Skeletal muscle satellite cell (primary cell): ENCODE data around the gene NCAPD3.

Experiments
- H3K27me3 ChIP-seq: 2 replicates; pipeline ENCODE4 v1.7.0; 2013; ENCODE audit warnings: low read length; ENCODE audit not compliant: control insufficient read depth, insufficient read depth
- H3K36me3 ChIP-seq: 2 replicates; pipeline ENCODE4 v1.7.0; 2013; ENCODE audit warnings: mild to moderate bottlenecking, control low read depth, low read length; ENCODE audit not compliant: insufficient read depth
- H3K4me1 ChIP-seq: 2 replicates; pipeline ENCODE4 v1.7.0; 2013; ENCODE audit warnings: low read length; ENCODE audit not compliant: control insufficient read depth, insufficient read depth
- H3K4me2 ChIP-seq: 2 replicates; pipeline ENCODE4 v1.7.0; 2013; ENCODE audit warnings: mild to moderate bottlenecking, low read length
- H3K4me3 ChIP-seq: 2 replicates; pipeline ENCODE4 v1.7.0; 2013; ENCODE audit warnings: low read length
- H3K9ac ChIP-seq: 2 replicates; pipeline ENCODE4 v1.7.0; 2013; ENCODE audit warnings: mild to moderate bottlenecking, low read depth, low read length, moderate library complexity
- H3K9me3 ChIP-seq: replicated peaks from 2 replicates; pipeline ENCODE4 v1.7.0; 2013; ENCODE audit warnings: mild to moderate bottlenecking, control low read depth, low read length

The NCAPD3 gene

GRCh38 chr11:134153147-134153905 lies 70.4 kb downstream of the NCAPD3 start:
- Histone ChIP-seq H3K27me3 (no peaks in the 10 kb centered on the region), H3K9me3 (no peaks in the 10 kb centered on the region), H3K4me2 (no peak overlapping the region), H3K9ac (no peak overlapping the region), H3K4me3 (no peak overlapping the region), H3K4me1 (no peaks in the 10 kb centered on the region), H3K36me3 (peaks cover 65% of the 10 kb centered on the region)

DNA sequence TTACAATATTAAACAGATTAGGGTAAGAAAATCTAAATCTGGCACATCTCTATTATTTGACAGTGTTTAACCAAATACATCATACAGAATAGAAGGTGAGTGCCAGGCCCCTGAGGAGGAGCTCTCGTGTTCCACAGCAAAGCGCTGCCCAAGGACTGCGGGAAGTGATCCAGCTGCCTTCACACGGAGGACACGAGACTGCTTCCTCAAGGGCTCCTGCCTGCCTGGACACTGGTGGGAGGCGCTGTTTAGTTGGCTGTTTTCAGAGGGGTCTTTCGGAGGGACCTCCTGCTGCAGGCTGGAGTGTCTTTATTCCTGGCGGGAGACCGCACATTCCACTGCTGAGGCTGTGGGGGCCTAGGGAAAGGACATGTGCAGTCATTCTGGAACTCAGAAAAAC lies 71.1 kb downstream of the NCAPD3 start:
- no peaks in the 10 kb centered on the region for H3K4me1 ChIP-seq
- peaks cover 64% of the 10 kb centered on the region for H3K36me3 ChIP-seq
- H3K27me3 ChIP-seq = no peaks in the 10 kb centered on the region
- no peak overlapping the region for H3K4me2 ChIP-seq
- H3K9me3 ChIP-seq = no peaks in the 10 kb centered on the region
- no peak overlapping the region for H3K9ac ChIP-seq
- no peak overlapping the region for H3K4me3 ChIP-seq

GRCh38 chr11:134151083-134151747 lies 72.6 kb downstream of the NCAPD3 start:
- no peak overlapping the region for H3K4me2 ChIP-seq
- no peaks in the 10 kb centered on the region for H3K27me3 ChIP-seq
- H3K9ac ChIP-seq = no peak overlapping the region
- no peaks in the 10 kb centered on the region for H3K9me3 ChIP-seq
- no peak overlapping the region for H3K4me3 ChIP-seq
- no peaks in the 10 kb centered on the region for H3K4me1 ChIP-seq
- H3K36me3 ChIP-seq = peaks cover 53% of the 10 kb centered on the region

GRCh38 chr11:134150195-134150903 lies 73.4 kb downstream of the NCAPD3 start:
- Histone ChIP-seq H3K27me3 (no peaks in the 10 kb centered on the region), H3K36me3 (peaks cover 46% of the 10 kb centered on the region), H3K4me3 (no peak overlapping the region), H3K4me1 (no peaks in the 10 kb centered on the region), H3K4me2 (no peak overlapping the region), H3K9ac (no peak overlapping the region), H3K9me3 (no peaks in the 10 kb centered on the region)

- Histone ChIP-seq H3K4me3 (no peak overlapping the region), H3K36me3 (peaks cover 46% of the 10 kb centered on the region), H3K27me3 (no peaks in the 10 kb centered on the region), H3K4me1 (peaks cover 8% of the 10 kb centered on the region), H3K9ac (no peak overlapping the region), H3K9me3 (no peaks in the 10 kb centered on the region), H3K4me2 (no peak overlapping the region)
These were observed 74.4 kb downstream of the NCAPD3 start for GRCh38 chr11:134149371-134149770.

GRCh38 chr11:134146598-134146997 lies 77.2 kb downstream of the NCAPD3 start:
- Histone ChIP-seq H3K27me3 (no peaks in the 10 kb centered on the region), H3K4me2 (no peak overlapping the region), H3K4me1 (peaks cover 12% of the 10 kb centered on the region), H3K36me3 (peaks cover 34% of the 10 kb centered on the region), H3K4me3 (no peak overlapping the region), H3K9ac (no peak overlapping the region), H3K9me3 (no peaks in the 10 kb centered on the region)

- Histone ChIP-seq H3K36me3 (peaks cover 29% of the 10 kb centered on the region), H3K9me3 (no peaks in the 10 kb centered on the region), H3K4me1 (peaks cover 12% of the 10 kb centered on the region), H3K9ac (no peak overlapping the region), H3K27me3 (no peaks in the 10 kb centered on the region), H3K4me3 (no peak overlapping the region), H3K4me2 (no peak overlapping the region)
These were observed 78.1 kb downstream of the NCAPD3 start for GRCh38 chr11:134145715-134146114.

DNA sequence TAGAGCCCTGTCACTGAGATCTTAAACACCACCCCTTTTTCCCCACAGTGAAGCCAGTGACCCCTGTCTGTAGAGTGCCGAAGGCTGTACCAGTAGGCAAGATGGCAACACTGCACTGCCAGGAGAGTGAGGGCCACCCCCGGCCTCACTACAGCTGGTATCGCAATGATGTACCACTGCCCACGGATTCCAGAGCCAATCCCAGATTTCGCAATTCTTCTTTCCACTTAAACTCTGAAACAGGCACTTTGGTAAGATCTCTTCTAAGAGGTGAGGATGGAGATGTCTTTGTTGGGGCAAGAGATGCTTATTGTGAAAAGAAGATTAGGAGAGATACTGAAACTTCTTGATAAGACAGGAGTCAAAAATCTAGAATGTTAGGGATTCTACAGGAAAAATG lies 79.0 kb downstream of the NCAPD3 start:
- H3K9me3 ChIP-seq = no peaks in the 10 kb centered on the region
- H3K9ac ChIP-seq = no peak overlapping the region
- H3K4me1 ChIP-seq = peaks cover 12% of the 10 kb centered on the region
- no peak overlapping the region for H3K4me2 ChIP-seq
- H3K36me3 ChIP-seq = peaks cover 27% of the 10 kb centered on the region
- no peak overlapping the region for H3K4me3 ChIP-seq
- H3K27me3 ChIP-seq = no peaks in the 10 kb centered on the region

DNA sequence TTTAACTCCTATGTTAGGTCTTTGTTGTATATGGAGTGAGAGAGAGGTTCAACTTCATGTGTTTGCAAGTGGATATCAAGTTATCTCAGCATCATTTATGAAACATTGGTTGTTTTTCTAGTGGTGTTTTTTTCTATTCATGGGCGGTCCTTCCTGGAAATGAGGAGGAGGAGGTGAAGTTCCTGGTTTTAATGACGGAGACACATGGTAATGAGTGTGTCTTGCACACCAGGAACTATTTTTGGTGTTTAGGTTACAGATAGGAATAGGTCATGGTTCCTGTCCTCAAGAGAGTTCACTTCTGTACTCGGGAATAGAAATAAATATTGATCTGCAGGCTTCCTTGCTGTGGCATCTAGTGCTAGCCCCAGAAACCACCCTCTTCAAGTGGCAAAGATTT lies 80.0 kb downstream of the NCAPD3 start:
- no peak overlapping the region for H3K4me3 ChIP-seq
- H3K9me3 ChIP-seq = no peaks in the 10 kb centered on the region
- H3K9ac ChIP-seq = no peak overlapping the region
- H3K36me3 ChIP-seq = peaks cover 19% of the 10 kb centered on the region
- no peak overlapping the region for H3K4me2 ChIP-seq
- no peaks in the 10 kb centered on the region for H3K27me3 ChIP-seq
- peaks cover 14% of the 10 kb centered on the region for H3K4me1 ChIP-seq

DNA sequence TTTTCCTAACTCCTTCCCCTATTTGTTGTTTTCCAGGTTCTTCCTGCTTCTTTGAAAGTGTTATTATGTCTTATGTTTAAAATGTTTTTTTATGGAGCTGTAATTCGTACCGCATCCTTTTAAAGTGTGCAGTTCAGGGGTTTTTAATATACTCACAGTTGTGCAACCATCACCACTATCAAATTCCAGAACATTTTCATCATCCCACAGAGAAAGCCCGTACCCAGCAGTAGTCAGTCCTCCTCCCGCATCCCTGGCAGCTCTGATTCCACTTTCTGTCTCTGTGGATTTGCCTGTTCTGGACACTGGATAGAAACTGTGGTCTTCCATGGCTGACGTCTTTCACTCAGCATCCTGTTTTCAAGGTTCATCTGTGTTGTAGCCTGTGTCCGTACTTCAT lies 81.2 kb downstream of the NCAPD3 start:
- peaks cover 13% of the 10 kb centered on the region for H3K36me3 ChIP-seq
- no peak overlapping the region for H3K4me3 ChIP-seq
- no peaks in the 10 kb centered on the region for H3K9me3 ChIP-seq
- H3K4me2 ChIP-seq = no peak overlapping the region
- no peaks in the 10 kb centered on the region for H3K27me3 ChIP-seq
- H3K9ac ChIP-seq = no peak overlapping the region
- H3K4me1 ChIP-seq = peaks cover 14% of the 10 kb centered on the region

DNA sequence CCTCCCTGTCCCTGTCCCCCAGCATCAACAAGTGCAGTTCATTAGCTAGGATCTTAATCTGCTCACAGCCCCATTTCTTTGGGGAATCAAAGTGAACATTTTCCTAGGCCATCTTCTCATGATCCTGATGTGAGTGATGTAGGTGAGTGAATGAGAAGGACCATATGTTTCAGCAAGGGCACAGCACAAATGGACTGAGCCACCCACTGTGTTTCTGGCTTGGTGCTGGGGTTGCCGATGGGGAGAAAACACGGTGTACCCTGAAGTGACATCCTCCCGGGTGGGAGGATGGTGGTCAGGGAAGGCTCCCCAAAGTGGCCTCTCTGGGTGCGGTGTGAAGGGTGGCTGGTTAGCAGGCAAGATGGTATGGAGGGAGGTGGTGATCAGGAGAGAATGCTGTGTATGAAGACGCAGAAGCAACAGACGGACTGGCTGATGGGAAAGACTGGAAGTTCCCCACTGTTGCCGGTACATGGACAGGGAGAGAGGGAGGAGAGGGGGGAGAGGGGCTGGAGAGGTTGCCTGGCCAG lies 82.7 kb downstream of the NCAPD3 start:
- no peak overlapping the region for H3K4me2 ChIP-seq
- H3K9me3 ChIP-seq = no peaks in the 10 kb centered on the region
- no peaks in the 10 kb centered on the region for H3K27me3 ChIP-seq
- peaks cover 14% of the 10 kb centered on the region for H3K4me1 ChIP-seq
- H3K9ac ChIP-seq = no peak overlapping the region
- no peak overlapping the region for H3K4me3 ChIP-seq
- H3K36me3 ChIP-seq = peaks cover 13% of the 10 kb centered on the region
